Measurements from ENCODE around the gene PAH.
"Not testable (repeated sequence)": the region's sequence is repeated elsewhere in the genome, so short reads cannot be mapped to it uniquely, and the experiment has no call there.

Gene PAH

GRCh38 chr12:102862486-102862885 lies 54.6 kb downstream of the PAH start:
- Mint-ChIP-seq H3K27me3 (no peaks in the 10 kb centered on the region), H3K4me3 (no peak overlapping the region), H3K9me3 (peaks cover 3% of the 10 kb centered on the region), H3K36me3 (no peaks in the 10 kb centered on the region), H3K4me1 (no peaks in the 10 kb centered on the region), H3K27ac (no peak overlapping the region)
- CTCF ChIA-PET: no interaction called here
- DNase-seq: no peak

- no peaks in the 10 kb centered on the region for H3K27me3 Mint-ChIP-seq
- H3K27ac Mint-ChIP-seq: no peak overlapping the region
- no peak overlapping the region for H3K4me3 Mint-ChIP-seq
- no peaks in the 10 kb centered on the region for H3K4me1 Mint-ChIP-seq
- DNase-seq: no peak
- peaks cover 2% of the 10 kb centered on the region for H3K9me3 Mint-ChIP-seq
- no peaks in the 10 kb centered on the region for H3K36me3 Mint-ChIP-seq
- CTCF ChIA-PET: no interaction called here
Measured at GRCh38 chr12:102851246-102851645, 65.8 kb downstream of the PAH start.

- no peaks in the 10 kb centered on the region for H3K4me1 Mint-ChIP-seq
- H3K27me3 Mint-ChIP-seq: no peaks in the 10 kb centered on the region
- DNase-seq: no peak
- no peak overlapping the region for H3K4me3 Mint-ChIP-seq
- H3K36me3 Mint-ChIP-seq: no peaks in the 10 kb centered on the region
- H3K9me3 Mint-ChIP-seq: peaks cover 2% of the 10 kb centered on the region
- CTCF ChIA-PET: no interaction called here
- no peak overlapping the region for H3K27ac Mint-ChIP-seq
Measured at GRCh38 chr12:102849722-102850447, 67.2 kb downstream of the PAH start.

DNA sequence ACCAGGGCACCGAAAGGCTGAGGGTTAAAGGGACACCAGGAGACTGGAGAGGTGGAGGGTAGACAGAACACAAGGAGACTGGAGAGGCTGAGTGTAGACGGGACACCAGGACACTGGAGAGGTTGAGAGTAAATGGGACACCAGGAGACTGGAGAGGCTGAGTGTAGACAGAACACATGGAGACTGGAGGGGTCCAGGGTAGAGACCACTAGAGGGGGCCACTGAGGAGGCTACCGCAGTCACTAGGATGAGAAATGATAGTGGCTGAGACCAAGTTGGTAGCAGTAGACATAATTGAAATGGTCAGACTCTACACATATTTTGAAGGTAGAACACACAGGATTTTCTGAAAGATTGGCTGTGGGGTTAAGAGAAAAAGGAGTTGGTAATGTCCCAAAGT lies 68.2 kb downstream of the PAH start:
- Mint-ChIP-seq H3K9me3 (peaks cover 2% of the 10 kb centered on the region), H3K4me3 (no peak overlapping the region), H3K27ac (no peak overlapping the region), H3K27me3 (no peaks in the 10 kb centered on the region), H3K4me1 (no peaks in the 10 kb centered on the region), H3K36me3 (no peaks in the 10 kb centered on the region)
- CTCF ChIA-PET: no interaction called here
- no peak for DNase-seq

DNA sequence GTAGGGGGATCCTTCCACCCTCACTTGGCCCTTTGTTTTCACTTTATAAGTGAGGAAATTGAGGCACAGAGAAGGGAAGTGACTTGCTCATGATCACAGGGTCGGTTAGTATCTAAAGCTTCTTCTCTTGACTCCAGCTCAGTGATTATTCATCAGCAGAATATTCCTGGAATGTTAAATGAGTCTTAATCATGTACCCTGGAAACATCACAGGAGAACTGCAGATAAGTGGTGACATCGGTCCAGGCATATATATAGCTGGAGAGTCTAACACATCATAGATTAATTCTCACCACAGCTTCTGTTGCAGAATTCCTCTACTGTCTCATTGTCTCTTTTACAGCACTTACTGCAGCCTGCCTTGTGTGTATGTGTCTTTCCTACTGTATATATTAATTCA lies 69.9 kb downstream of the PAH start:
- peaks cover 2% of the 10 kb centered on the region for H3K9me3 Mint-ChIP-seq
- no peak for DNase-seq
- H3K4me3 Mint-ChIP-seq: no peak overlapping the region
- no peaks in the 10 kb centered on the region for H3K27me3 Mint-ChIP-seq
- no peaks in the 10 kb centered on the region for H3K4me1 Mint-ChIP-seq
- CTCF ChIA-PET: no interaction called here
- no peak overlapping the region for H3K27ac Mint-ChIP-seq
- no peaks in the 10 kb centered on the region for H3K36me3 Mint-ChIP-seq

GRCh38 chr12:102833687-102834441 lies 83.2 kb downstream of the PAH start:
- H3K9me3 Mint-ChIP-seq: no peaks in the 10 kb centered on the region
- H3K36me3 Mint-ChIP-seq: no peaks in the 10 kb centered on the region
- no peaks in the 10 kb centered on the region for H3K4me1 Mint-ChIP-seq
- no peak overlapping the region for H3K27ac Mint-ChIP-seq
- no peak for DNase-seq
- CTCF ChIA-PET: no interaction called here
- no peaks in the 10 kb centered on the region for H3K27me3 Mint-ChIP-seq
- no peak overlapping the region for H3K4me3 Mint-ChIP-seq

GRCh38 chr12:102832826-102833225 lies 84.2 kb downstream of the PAH start:
- H3K27me3 Mint-ChIP-seq, H3K9me3 Mint-ChIP-seq, DNase-seq, H3K4me3 Mint-ChIP-seq, H3K4me1 Mint-ChIP-seq, CTCF ChIA-PET, H3K36me3 Mint-ChIP-seq, H3K27ac Mint-ChIP-seq: not testable (repeated sequence)

DNA sequence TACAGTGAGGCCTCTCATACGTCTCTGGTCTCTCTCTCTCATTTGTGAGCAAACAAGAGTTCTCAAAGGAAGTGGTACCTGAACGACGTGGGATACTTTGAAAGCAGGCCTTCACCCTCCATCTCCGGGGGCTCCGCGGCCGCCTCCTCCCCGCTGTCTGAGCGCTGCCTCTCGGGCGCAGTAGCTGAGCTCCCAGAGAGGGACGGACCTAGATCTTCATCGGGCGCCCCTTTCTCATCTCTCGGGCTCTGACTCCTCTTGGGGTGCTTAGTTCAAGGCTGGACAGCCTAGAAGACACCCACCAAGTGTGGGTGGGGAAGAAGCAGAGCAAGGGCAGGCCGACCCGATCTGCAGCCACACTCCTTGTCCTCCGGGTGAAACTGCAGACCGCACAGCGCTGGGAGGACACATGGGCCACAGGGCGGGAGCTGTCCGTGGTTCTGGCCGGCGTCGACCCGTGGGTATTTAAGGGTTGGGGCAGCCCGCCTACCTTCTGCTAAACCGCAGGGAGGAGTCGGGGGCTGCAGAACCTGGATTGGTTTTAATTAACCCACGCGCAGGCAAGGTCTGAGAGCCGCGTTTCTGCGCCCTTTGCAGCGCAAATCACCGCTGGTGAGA lies 92.7 kb downstream of the PAH start:
- peak; percentile 28 for DNase-seq
- no peaks in the 10 kb centered on the region for H3K36me3 Mint-ChIP-seq
- peaks cover 20% of the 10 kb centered on the region for H3K27me3 Mint-ChIP-seq
- no peaks in the 10 kb centered on the region for H3K4me1 Mint-ChIP-seq
- no peaks in the 10 kb centered on the region for H3K9me3 Mint-ChIP-seq
- CTCF ChIA-PET: no interaction called here
- H3K4me3 Mint-ChIP-seq: no peak overlapping the region
- H3K27ac Mint-ChIP-seq: no peak overlapping the region

- Mint-ChIP-seq H3K27me3 (peaks cover 20% of the 10 kb centered on the region), H3K9me3 (no peaks in the 10 kb centered on the region), H3K4me1 (no peaks in the 10 kb centered on the region), H3K36me3 (no peaks in the 10 kb centered on the region), H3K27ac (no peak overlapping the region), H3K4me3 (no peak overlapping the region)
- no peak for DNase-seq
- CTCF ChIA-PET: interaction anchor here (0.6 kb wide), 1 partner anchor 414 kb away, joined by 4 read pairs; no protein-coding TSS in a partner anchor
Measured at GRCh38 chr12:102821149-102821548, 95.9 kb downstream of the PAH start.

GRCh38 chr12:102816816-102817434 lies 100.1 kb downstream of the PAH start:
- CTCF ChIA-PET: interaction anchor here (0.6 to 1.5 kb wide), 9 partner anchors 8 to 978 kb away, joined by 3 to 5 read pairs (median 3); no protein-coding TSS in a partner anchor
- no peaks in the 10 kb centered on the region for H3K27me3 Mint-ChIP-seq
- no peak for DNase-seq
- H3K27ac Mint-ChIP-seq: no peak overlapping the region
- H3K4me1 Mint-ChIP-seq: no peaks in the 10 kb centered on the region
- no peak overlapping the region for H3K4me3 Mint-ChIP-seq
- no peaks in the 10 kb centered on the region for H3K36me3 Mint-ChIP-seq
- no peaks in the 10 kb centered on the region for H3K9me3 Mint-ChIP-seq

- Mint-ChIP-seq H3K4me1 (no peaks in the 10 kb centered on the region), H3K36me3 (no peaks in the 10 kb centered on the region), H3K4me3 (no peak overlapping the region), H3K27ac (no peak overlapping the region), H3K9me3 (no peaks in the 10 kb centered on the region), H3K27me3 (no peaks in the 10 kb centered on the region)
- no peak for DNase-seq
- CTCF ChIA-PET: no interaction called here
Measured at GRCh38 chr12:102814691-102815367, 102.2 kb downstream of the PAH start.

GRCh38 chr12:102812344-102812743 lies 104.7 kb downstream of the PAH start:
- H3K9me3 Mint-ChIP-seq: no peaks in the 10 kb centered on the region
- H3K4me1 Mint-ChIP-seq: no peaks in the 10 kb centered on the region
- no peak for DNase-seq
- no peak overlapping the region for H3K27ac Mint-ChIP-seq
- no peak overlapping the region for H3K4me3 Mint-ChIP-seq
- no peaks in the 10 kb centered on the region for H3K27me3 Mint-ChIP-seq
- CTCF ChIA-PET: no interaction called here
- H3K36me3 Mint-ChIP-seq: no peaks in the 10 kb centered on the region

- Mint-ChIP-seq H3K27ac (no peak overlapping the region), H3K27me3 (no peaks in the 10 kb centered on the region), H3K4me3 (no peak overlapping the region), H3K4me1 (no peaks in the 10 kb centered on the region), H3K36me3 (no peaks in the 10 kb centered on the region), H3K9me3 (no peaks in the 10 kb centered on the region)
- peak; percentile 27 for DNase-seq
- CTCF ChIA-PET: interaction anchor here (0.6 to 1.7 kb wide), 8 partner anchors 20 to 906 kb away, joined by 3 to 4 read pairs (median 4); no protein-coding TSS in a partner anchor
Measured at GRCh38 chr12:102811110-102811737, 105.8 kb downstream of the PAH start.

- CTCF ChIA-PET: interaction anchor here (0.8 kb wide), 1 partner anchor 9 kb away, joined by 3 read pairs; no protein-coding TSS in a partner anchor
- Mint-ChIP-seq H3K36me3 (no peaks in the 10 kb centered on the region), H3K27ac (no peak overlapping the region)
Measured at GRCh38 chr12:102808412-102808811, 108.6 kb downstream of the PAH start.

More at GRCh38 chr12:102808412-102808811, 108.6 kb downstream of the PAH start:
- H3K4me1 Mint-ChIP-seq: no peaks in the 10 kb centered on the region
- DNase-seq: no peak
- H3K4me3 Mint-ChIP-seq: no peak overlapping the region
- no peaks in the 10 kb centered on the region for H3K27me3 Mint-ChIP-seq
- no peaks in the 10 kb centered on the region for H3K9me3 Mint-ChIP-seq
